ENCODE data around the gene CFAP97D2.

CFAP97D2 gene

DNA sequence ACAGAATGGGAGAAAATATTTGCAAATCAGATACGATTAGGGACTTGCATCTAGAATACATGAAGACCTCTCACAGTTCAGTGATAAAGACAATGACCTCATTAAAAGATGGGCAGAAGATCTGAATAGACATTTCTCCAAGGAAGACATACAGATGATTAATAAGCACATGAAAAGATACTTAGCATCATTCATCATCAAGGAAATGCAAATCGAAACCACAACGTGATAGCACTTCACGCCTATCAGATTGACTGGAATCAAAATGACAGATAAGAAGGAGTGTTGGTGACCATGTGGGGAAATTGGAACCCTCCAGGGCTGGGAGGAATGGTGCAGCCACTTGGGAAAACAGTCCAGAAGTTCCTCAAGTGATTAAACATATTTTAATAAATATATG lies 25.8 kb downstream of the CFAP97D2 start:
- DNase-seq (ENCODE audit: low read depth) = no peak
- no peak overlapping the region for H3K4me3 ChIP-seq (replicated peaks; ENCODE audit: low read depth, low read length)
- TF ChIP-seq, protein P1, sequence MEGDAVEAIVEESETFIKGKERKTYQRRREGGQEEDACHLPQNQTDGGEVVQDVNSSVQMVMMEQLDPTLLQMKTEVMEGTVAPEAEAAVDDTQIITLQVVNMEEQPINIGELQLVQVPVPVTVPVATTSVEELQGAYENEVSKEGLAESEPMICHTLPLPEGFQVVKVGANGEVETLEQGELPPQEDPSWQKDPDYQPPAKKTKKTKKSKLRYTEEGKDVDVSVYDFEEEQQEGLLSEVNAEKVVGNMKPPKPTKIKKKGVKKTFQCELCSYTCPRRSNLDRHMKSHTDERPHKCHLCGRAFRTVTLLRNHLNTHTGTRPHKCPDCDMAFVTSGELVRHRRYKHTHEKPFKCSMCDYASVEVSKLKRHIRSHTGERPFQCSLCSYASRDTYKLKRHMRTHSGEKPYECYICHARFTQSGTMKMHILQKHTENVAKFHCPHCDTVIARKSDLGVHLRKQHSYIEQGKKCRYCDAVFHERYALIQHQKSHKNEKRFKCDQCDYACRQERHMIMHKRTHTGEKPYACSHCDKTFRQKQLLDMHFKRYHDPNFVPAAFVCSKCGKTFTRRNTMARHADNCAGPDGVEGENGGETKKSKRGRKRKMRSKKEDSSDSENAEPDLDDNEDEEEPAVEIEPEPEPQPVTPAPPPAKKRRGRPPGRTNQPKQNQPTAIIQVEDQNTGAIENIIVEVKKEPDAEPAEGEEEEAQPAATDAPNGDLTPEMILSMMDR (IDR thresholded peaks at IDR 0.05; ENCODE audit: low read length, missing control alignments) = no peak

DNA sequence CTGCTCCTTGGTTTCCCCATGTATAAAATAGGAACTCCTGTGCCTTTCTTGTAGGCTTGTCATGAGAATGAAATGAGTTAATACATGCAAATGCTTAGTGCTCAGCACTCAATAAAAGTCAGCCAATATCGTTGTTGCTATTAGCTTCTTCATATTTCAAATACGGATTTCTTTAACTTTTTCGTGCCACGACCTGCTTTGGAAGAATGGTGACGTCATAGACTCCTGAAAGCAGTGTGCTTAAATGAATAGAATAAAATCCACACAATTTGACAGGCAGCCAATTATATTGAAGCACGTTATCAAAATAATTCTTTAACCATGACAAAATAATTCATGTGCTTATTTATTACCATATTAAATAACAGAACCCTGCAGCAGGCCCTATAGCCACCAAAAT lies 29.1 kb downstream of the CFAP97D2 start:
- TF ChIP-seq, protein P1 (IDR thresholded peaks at IDR 0.05; ENCODE audit: low read length, missing control alignments) = no peak
- DNase-seq (ENCODE audit: low read depth) = no peak
- H3K4me3 ChIP-seq (replicated peaks; ENCODE audit: low read depth, low read length) = no peak overlapping the region

DNA sequence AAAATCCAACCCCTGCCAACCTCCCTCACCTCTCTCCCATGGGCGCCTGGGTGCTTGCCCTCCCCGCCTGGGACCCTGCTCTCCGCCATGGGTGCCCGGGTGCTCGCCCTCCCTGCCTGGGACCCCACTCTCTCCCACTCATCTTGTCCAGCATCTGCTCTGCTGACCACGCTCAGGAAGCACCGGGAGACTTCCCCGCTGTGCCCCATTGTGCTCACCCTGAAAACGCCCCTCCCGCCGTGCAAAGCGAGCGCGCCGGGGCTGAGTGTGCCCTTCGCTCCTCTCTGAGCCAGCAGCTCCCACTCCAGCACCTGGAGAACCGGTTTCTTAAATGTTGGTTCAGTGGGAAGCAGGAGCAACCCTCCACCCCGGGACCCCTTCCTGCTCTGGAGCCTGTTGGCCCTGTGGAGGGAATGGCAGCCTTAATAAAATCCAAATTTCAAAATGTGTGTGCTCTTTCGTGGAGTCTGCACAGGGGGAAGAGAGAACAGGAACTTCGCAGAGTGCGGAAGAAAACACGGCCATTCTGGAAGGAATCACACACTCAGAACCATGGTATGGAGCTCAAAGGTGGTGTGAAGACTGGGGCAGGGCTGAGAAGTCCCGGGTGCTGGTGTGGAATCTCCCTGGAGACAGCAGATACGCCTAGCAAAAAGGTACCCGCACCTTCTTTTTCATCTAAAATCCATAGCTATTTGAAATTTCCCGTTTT lies 32.5 kb downstream of the CFAP97D2 start:
- DNase-seq (ENCODE audit: low read depth) = no peak
- H3K4me3 ChIP-seq (replicated peaks; ENCODE audit: low read depth, low read length) = no peak overlapping the region
- TF ChIP-seq, protein P1 (IDR thresholded peaks at IDR 0.05; ENCODE audit: low read length, missing control alignments) = no peak

DNA sequence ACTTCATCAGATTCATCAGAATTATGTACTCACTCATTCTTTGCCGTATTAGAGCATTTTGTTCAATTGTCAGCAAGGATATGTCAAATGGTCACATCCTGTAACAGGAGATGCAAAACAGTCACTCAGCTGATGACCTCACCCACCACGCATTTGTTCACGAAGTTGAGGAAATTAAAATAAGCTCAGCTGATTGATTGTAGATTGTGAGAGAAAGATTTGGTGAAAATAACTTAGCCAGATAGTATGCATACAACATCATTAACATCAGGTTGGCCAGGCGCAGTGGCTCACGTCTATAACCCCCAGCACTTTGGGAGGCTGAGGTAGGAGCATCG lies 33.1 kb downstream of the CFAP97D2 start:
- H3K4me3 ChIP-seq (replicated peaks; ENCODE audit: low read depth, low read length) = no peak overlapping the region
- TF ChIP-seq, protein P1 (IDR thresholded peaks at IDR 0.05; ENCODE audit: low read length, missing control alignments) = no peak
- peak; percentile 33 for DNase-seq (ENCODE audit: low read depth)

DNA sequence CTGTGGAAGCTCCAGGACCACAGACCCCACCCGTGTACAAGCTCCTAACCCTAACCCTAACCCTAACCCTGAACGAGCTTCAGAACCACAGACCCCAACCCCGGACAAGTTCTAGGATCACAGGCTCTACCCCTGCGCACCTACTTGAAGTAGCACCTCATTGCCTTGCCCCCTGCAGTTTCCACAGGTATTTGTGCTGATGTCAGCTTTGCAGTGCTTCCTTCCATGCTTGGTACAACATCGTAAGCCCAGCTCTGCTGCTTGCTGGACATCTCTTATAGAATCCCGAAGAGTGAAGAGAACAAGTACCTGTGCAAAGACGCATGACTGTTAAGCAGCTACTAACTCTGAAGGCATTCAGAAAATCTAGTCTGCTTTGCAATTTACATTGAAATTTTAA lies 34.9 kb downstream of the CFAP97D2 start:
- no peak for DNase-seq (ENCODE audit: low read depth)
- TF ChIP-seq, protein P1 (IDR thresholded peaks at IDR 0.05; ENCODE audit: low read length, missing control alignments) = no peak
- H3K4me3 ChIP-seq (replicated peaks; ENCODE audit: low read depth, low read length) = no peak overlapping the region

DNA sequence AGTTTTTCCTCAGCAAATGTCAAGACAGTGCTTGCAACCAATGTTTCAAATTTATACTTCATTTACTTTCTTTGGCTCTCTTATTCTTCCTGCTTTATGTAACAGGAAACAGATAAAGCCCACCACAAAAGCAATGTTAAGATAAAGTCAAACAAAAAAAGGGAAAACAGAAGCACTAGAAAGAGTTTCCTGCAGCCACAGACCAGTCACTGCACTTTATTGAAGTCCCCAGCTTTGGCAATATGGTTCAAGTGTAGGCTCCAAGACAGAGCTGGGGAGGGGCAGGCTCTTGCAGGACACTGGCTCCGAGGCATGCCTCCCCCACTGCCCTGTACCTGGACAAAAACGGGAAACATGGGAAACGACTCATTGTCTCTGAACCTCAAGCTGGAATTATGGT lies 40.3 kb downstream of the CFAP97D2 start:
- TF ChIP-seq, protein P1 (IDR thresholded peaks at IDR 0.05; ENCODE audit: low read length, missing control alignments) = no peak
- DNase-seq (ENCODE audit: low read depth) = peak; percentile 41
- H3K4me3 ChIP-seq (replicated peaks; ENCODE audit: low read depth, low read length) = no peak overlapping the region

DNA sequence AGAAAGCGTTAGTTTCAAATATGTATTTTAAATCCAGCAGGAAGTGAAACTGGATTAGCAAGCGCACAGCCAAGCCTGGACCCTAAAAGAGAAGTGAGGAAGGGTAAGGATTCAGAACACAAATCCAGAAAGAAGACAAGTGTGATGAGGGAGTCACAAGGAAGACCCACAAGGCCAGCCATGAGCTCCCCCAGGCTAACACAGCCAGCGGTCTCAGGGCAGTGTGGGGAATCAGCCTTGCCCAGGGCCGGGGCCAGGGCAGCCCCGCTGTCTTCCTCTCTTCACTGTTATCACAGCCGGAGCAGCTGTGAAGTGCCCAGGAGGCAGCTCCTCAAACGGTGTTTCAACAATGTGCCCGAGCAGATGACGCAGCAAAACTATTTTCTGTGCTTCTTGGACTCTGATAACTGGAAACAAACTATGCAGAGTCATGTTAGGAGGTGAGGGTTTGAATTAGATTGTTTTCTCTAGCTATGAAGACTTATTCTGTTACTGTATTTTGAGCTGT lies 43.5 kb downstream of the CFAP97D2 start:
- no peak overlapping the region for H3K4me3 ChIP-seq (replicated peaks; ENCODE audit: low read depth, low read length)
- peak; percentile 80 for DNase-seq (ENCODE audit: low read depth)

More for the DNA sequence above, 43.5 kb downstream of the CFAP97D2 start:
- TF ChIP-seq, protein P1 (IDR thresholded peaks at IDR 0.05; ENCODE audit: low read length, missing control alignments) = no peak
